K562 (cell line): ENCODE data around the gene YAP1. TPM values are rescaled to one million over a fixed set of nuclear protein-coding genes. Genes with fewer than 3 reads are reported as not detected.

Experiments used
- ATAC-seq: fragments of 200-7000 bp; cut with Tn5 transposase; 3 replicates; pipeline ENCODE4 v1.9.1; 2020; ENCODE audit warnings: moderate library complexity
- BruUV-seq: library from RNA; stranded (reverse); fragments of 400-500 nt; replicated peaks from 2 replicates; lab custom pipeline; 2021; lab: Mats Ljungman, UMichigan
- CTCF ChIA-PET: fragments of 300-600 bp; formaldehyde crosslinking; extraction: SDS; loops from one replicate; lab custom pipeline; 2021; ENCODE audit warnings: low intra/inter-chr PET ratio; lab: Yijun Ruan, JAX
- POLR2A ChIA-PET: fragments of 300-600, 350-650 bp; sonication (Branson Sonifier 250); formaldehyde crosslinking; extraction: SDS; loops from one replicate; lab custom pipeline; 2021; ENCODE audit warnings: antibody characterized with exemption, inconsistent platforms; lab: Yijun Ruan, JAX
- DNase-seq, 4 experiments: peaks; one replicate each; pipeline versions ENCODE4 v3.0.0 to v3.0.0-alpha.2; 2011 to 2018; ENCODE audit warnings: low spot score in 3 of 4, mixed read lengths in 3 of 4; ENCODE audit errors: extremely low read depth in 1 of 4
- FAIRE-seq: peaks from 2 replicates; lab custom pipeline; 2011; peaks lifted over from hg19 to GRCh38; lab: Jason Lieb, UNC
- H2AFZ ChIP-seq: 2 replicates; pipeline ENCODE4 v1.6.0; 2011; ENCODE audit warnings: low read depth, low read length, control low read depth, inconsistent platforms
- H3K27ac ChIP-seq: fragments of 200-600 bp; 3 replicates; pipeline ENCODE4 v1.8.0; 2011; ENCODE audit warnings: low read depth, mild to moderate bottlenecking, control low read depth, inconsistent platforms, low read length, moderate library complexity, mixed read lengths; ENCODE audit errors: extremely low read depth
- H3K27me3 ChIP-seq, 2 experiments: fragments of 300-600 bp in 1 of 2; 2 replicates in 1 of 2; 3 replicates in 1 of 2; pipeline versions ENCODE4 v1.6.0 to v1.8.0; 2011; ENCODE audit warnings: inconsistent platforms in 2 of 2, low read length in 2 of 2, mild to moderate bottlenecking in 1 of 2, mixed read lengths in 1 of 2, moderate library complexity in 1 of 2; ENCODE audit not compliant: control insufficient read depth in 2 of 2, insufficient read depth in 2 of 2
- H3K36me3 ChIP-seq: fragments of 300-600 bp; 3 replicates; pipeline ENCODE4 v1.8.0; 2011; ENCODE audit warnings: mild to moderate bottlenecking, low read length, inconsistent platforms; ENCODE audit not compliant: control insufficient read depth, insufficient read depth
- H3K4me1 ChIP-seq, 2 experiments: fragments of 200-600 bp in 1 of 2; replicated peaks in 1 of 2; 2 replicates in 1 of 2; 3 replicates in 1 of 2; pipeline versions ENCODE4 v1.5.1 to v1.8.0; 2011; ENCODE audit warnings: inconsistent platforms in 2 of 2, low read length in 2 of 2, mild to moderate bottlenecking in 1 of 2, mixed read lengths in 1 of 2, moderate library complexity in 1 of 2; ENCODE audit not compliant: control insufficient read depth in 2 of 2, insufficient read depth in 2 of 2
- H3K4me2 ChIP-seq: 2 replicates; pipeline ENCODE4 v1.6.1; 2011; ENCODE audit warnings: low read length, control low read depth, inconsistent platforms, mixed read lengths; ENCODE audit not compliant: insufficient read depth
- H3K4me3 ChIP-seq: fragments of 200-600 bp; sonication (generic), shearing (Covaris generic); 2 replicates; pipeline ENCODE4 v1.5.1; 2016; ENCODE audit warnings: control low read depth, inconsistent platforms
- H3K79me2 ChIP-seq: fragments of 200-600 bp; 3 replicates; pipeline ENCODE4 v1.8.0; 2011; ENCODE audit warnings: low read length, inconsistent platforms; ENCODE audit not compliant: control insufficient read depth, insufficient read depth
- H3K9ac ChIP-seq, 2 experiments: 2 replicates each; pipeline versions ENCODE4 v1.6.0 to v1.6.1; 2011; ENCODE audit warnings: low read depth in 2 of 2, low read length in 2 of 2, control low read depth in 1 of 2, inconsistent platforms in 1 of 2, mild to moderate bottlenecking in 1 of 2, mixed read lengths in 1 of 2; ENCODE audit not compliant: insufficient read depth in 1 of 2
- H3K9me1 ChIP-seq: one replicate; pipeline ENCODE4 v1.6.0; 2011; ENCODE audit warnings: inconsistent platforms, mild to moderate bottlenecking, low read length, moderate library complexity; ENCODE audit not compliant: control insufficient read depth, insufficient read depth
- H3K9me3 ChIP-seq: replicated peaks from 2 replicates; pipeline ENCODE4 v1.5.1; 2011; ENCODE audit warnings: low read depth, low read length, inconsistent platforms; ENCODE audit not compliant: control insufficient read depth, insufficient read depth
- H4K20me1 ChIP-seq: replicated peaks from 2 replicates; pipeline ENCODE4 v1.6.1; 2011; ENCODE audit warnings: low read length, inconsistent platforms, mixed read lengths; ENCODE audit not compliant: control insufficient read depth, insufficient read depth
- CHD2 ChIP-seq: IDR thresholded peaks from 2 replicates; pipeline ENCODE4 v1.6.1; 2011; ENCODE audit warnings: low read depth, low read length
- FOXA1 ChIP-seq: fragments of 450-650 bp; IDR thresholded peaks from 2 replicates; pipeline ENCODE4 v1.6.1; 2016; ENCODE audit warnings: mild to moderate bottlenecking, borderline replicate concordance
- HMG20B ChIP-seq: fragments of 250-450 bp; sonication (Bioruptor Pico); IDR thresholded peaks from 2 replicates; pipeline ENCODE4 v1.5.0; 2021; ENCODE audit warnings: mild to moderate bottlenecking
- ID3 ChIP-seq, 2 experiments: fragments of 250-450 bp in 1 of 2; fragments of 450-650 bp in 1 of 2; sonication (Bioruptor Pico) in 1 of 2; IDR thresholded peaks; 2 replicates each; pipeline versions ENCODE4 v1.6.1 to v1.8.0; 2016 to 2021; ENCODE audit warnings: mild to moderate bottlenecking in 2 of 2, moderate library complexity in 2 of 2, missing compliant biosample characterization in 1 of 2, missing genetic modification characterization in 1 of 2
- PHF21A ChIP-seq: fragments of 450-650 bp; IDR thresholded peaks from 2 replicates; pipeline ENCODE4 v1.6.1; 2017; ENCODE audit warnings: low read depth, borderline replicate concordance
- PRPF4 ChIP-seq: fragments of 200-400 bp; formaldehyde crosslinking; IDR thresholded peaks from one replicate; pipeline ENCODE4 v1.6.1; 2017; ENCODE audit warnings: low read length, low read depth, mild to moderate bottlenecking; ENCODE audit not compliant: insufficient read depth, poor library complexity, severe bottlenecking
- SMAD1 ChIP-seq: fragments of 150-350 bp; IDR thresholded peaks from 2 replicates; pipeline ENCODE4 v1.6.1; 2014; ENCODE audit warnings: low read length, low read depth; ENCODE audit not compliant: partially characterized antibody
- SRF ChIP-seq, 2 experiments: fragments of 250-450, 450-650 bp in 1 of 2; sonication (Bioruptor Pico) in 1 of 2; sonication (generic) in 1 of 2; formaldehyde crosslinking; IDR thresholded peaks; 2 replicates each; pipeline versions ENCODE4 v1.5.0 to v1.5.1; 2020 to 2022; ENCODE audit warnings: mild to moderate bottlenecking in 1 of 2, missing genetic modification reagents in 1 of 2
- XRCC3 ChIP-seq: fragments of 450-650 bp; IDR thresholded peaks from 2 replicates; pipeline ENCODE4 v1.6.1; 2017; ENCODE audit warnings: mild to moderate bottlenecking, moderate library complexity
- ZNF277 ChIP-seq: fragments of 250-450 bp; sonication (Bioruptor Pico); IDR thresholded peaks from 2 replicates; pipeline ENCODE4 v1.8.0; 2022; ENCODE audit warnings: inconsistent platforms, mild to moderate bottlenecking, moderate library complexity, borderline replicate concordance
- ZSCAN32 ChIP-seq: fragments of 450-650 bp; formaldehyde crosslinking; IDR thresholded peaks from 2 replicates; pipeline ENCODE4 v1.4.0; 2020; ENCODE audit warnings: mild to moderate bottlenecking, moderate library complexity
- WGBS: fragments of 100-300 bp; shearing (Covaris generic); methylation state at CpG from one replicate; pipeline ENCODE4 v1.1.6; 2016; ENCODE audit warnings: low coverage, mixed read lengths; ENCODE audit not compliant: insufficient coverage; ENCODE audit errors: missing lambda C conversion rate; 5-methylcytosine and 5-hydroxymethylcytosine counted together
- in situ Hi-C: fragments of 300-500 bp; cut with MboI; formaldehyde crosslinking; loops from 4 replicates; pipeline ENCODE4 v1.15.0; 2018; ENCODE audit warnings: inconsistent platforms, mixed read lengths
- intact Hi-C: fragments of 100-400 bp; cut with micrococcal nuclease; formaldehyde crosslinking; loops from 2 replicates; pipeline ENCODE4 v1.14.2; 2022
- polyA plus RNA-seq, 8 experiments: library from polyadenylated mRNA; depleted of rRNA in 4 of 8; stranded (reverse) in 5 of 8; unstranded in 3 of 8; fragments of >200 nt; fragmentation: Nextera tagmentation in 2 of 8; fragmentation: Illumina TruSeq in 1 of 8; extraction: Ambion mirVana in 2 of 8; extraction: Trizol in 1 of 8; gene quantifications; 2 replicates each; pipeline versions ENCODE4 v1.2.1 to v1.2.3, GENCODE V29; 2011 to 2014; ENCODE audit warnings: inconsistent platforms in 1 of 8, missing spikeins in 1 of 8
- total RNA-seq, 7 experiments: library from RNA; depleted of rRNA in 6 of 7; stranded (reverse); fragments of >200 nt in 6 of 7; fragmentation: Illumina TruSeq in 2 of 7; extraction: Trizol in 2 of 7; gene quantifications; 2 replicates each; pipeline versions ENCODE4 v1.2.1 to v1.2.3, GENCODE V29; 2011 to 2021; ENCODE audit warnings: low replicate concordance in 1 of 7

The YAP1 gene
- total and polyA plus RNA-seq, 9 of the 15 experiments (the other 6 are each of a cell fraction or from before 2014, with no cell fraction given), result 0.18 TPM; not detected in 8

- CTCF ChIA-PET, result no interaction called here
- no TSS peak for BruUV-seq
- no peak for TF ChIP-seq SRF (CRISPR knock-in tag; IDR thresholded peaks at IDR 0.05)
- no peak for TF ChIP-seq PRPF4
- no peak for TF ChIP-seq CHD2
- TF ChIP-seq ZNF277 (CRISPR knock-in tag), result no peak
- no peak for TF ChIP-seq FOXA1
- no peak for TF ChIP-seq XRCC3
- no peak for TF ChIP-seq ID3 (CRISPR knock-in tag; IDR thresholded peaks at IDR 0.05)
- no peak for TF ChIP-seq ID3 (tag; IDR thresholded peaks at IDR 0.05)
- TF ChIP-seq PHF21A, result no peak
- no peak for TF ChIP-seq HMG20B (CRISPR knock-in tag)
- TF ChIP-seq SMAD1, result no peak
- no peak for TF ChIP-seq ZSCAN32 (CRISPR knock-in tag)
- Histone ChIP-seq H2AFZ (no peak overlapping the region), H3K4me3 (no peak overlapping the region), H3K27me3 (no peaks in the 10 kb centered on the region), H4K20me1 (no peaks in the 10 kb centered on the region), H3K36me3 (no peaks in the 10 kb centered on the region), H3K9me3 (no peaks in the 10 kb centered on the region), H3K4me2 (no peak overlapping the region), H3K79me2 (no peaks in the 10 kb centered on the region), H3K9me1 (no peaks in the 10 kb centered on the region), H3K9ac (no peak overlapping the region), H3K4me1 (no peaks in the 10 kb centered on the region), H3K27ac (no peak overlapping the region)
- ATAC-seq (no peak), FAIRE-seq (no peak), DNase-seq (no peak)
- intact Hi-C loops (no loop called here), in situ Hi-C loops (no loop called here)
- WGBS, result 0% methylated on average over 4 of the region's 4 CpGs
- POLR2A ChIA-PET, result no interaction called here
Measured at GRCh38 chr11:102117472-102118113, 7.3 kb downstream of the YAP1 start.
